GM23248 (cell line): ENCODE data around the gene CALML3. TPM values are rescaled to one million over a fixed set of nuclear protein-coding genes. Genes with fewer than 3 reads are reported as not detected.

ENCODE experiments used
- DNase-seq: peaks from one replicate; pipeline ENCODE4 v3.0.0-alpha.2; 2015
- H2AFZ ChIP-seq: fragments of 200-600 bp; sonication (generic); 2 replicates; pipeline ENCODE4 v1.6.1; 2016; ENCODE audit warnings: antibody characterized with exemption
- H3F3A ChIP-seq: fragments of 200-600 bp; sonication (generic); 2 replicates; pipeline ENCODE4 v1.6.1; 2016; ENCODE audit warnings: mild to moderate bottlenecking, antibody characterized with exemption, mixed run types; ENCODE audit not compliant: insufficient read depth
- H3K27ac ChIP-seq: fragments of 200-600 bp; sonication (generic); 2 replicates; pipeline ENCODE4 v1.5.1; 2016; ENCODE audit warnings: mild to moderate bottlenecking
- H3K27me3 ChIP-seq: fragments of 200-600 bp; sonication (generic); replicated peaks from 2 replicates; pipeline ENCODE4 v1.6.1; 2016; ENCODE audit warnings: mild to moderate bottlenecking; ENCODE audit not compliant: insufficient read depth
- H3K36me3 ChIP-seq: fragments of 200-600 bp; sonication (generic); 2 replicates; pipeline ENCODE4 v1.6.1; 2016; ENCODE audit warnings: low read depth, mild to moderate bottlenecking
- H3K4me1 ChIP-seq: fragments of 200-600 bp; sonication (generic); 2 replicates; pipeline ENCODE4 v1.6.1; 2016; ENCODE audit warnings: mild to moderate bottlenecking; ENCODE audit not compliant: insufficient read depth
- H3K4me2 ChIP-seq: fragments of 200-600 bp; sonication (generic); one replicate; pipeline ENCODE4 v1.6.1; 2016; ENCODE audit warnings: mild to moderate bottlenecking; ENCODE audit not compliant: unreplicated experiment
- H3K4me3 ChIP-seq: fragments of 200-600 bp; sonication (generic); 2 replicates; pipeline ENCODE4 v1.5.1; 2016; ENCODE audit warnings: mild to moderate bottlenecking
- H3K79me2 ChIP-seq: fragments of 200-600 bp; sonication (generic); 2 replicates; pipeline ENCODE4 v1.6.1; 2016; ENCODE audit warnings: mild to moderate bottlenecking; ENCODE audit not compliant: insufficient read depth
- H3K9ac ChIP-seq: fragments of 200-600 bp; sonication (generic); 2 replicates; pipeline ENCODE4 v1.6.1; 2016; ENCODE audit warnings: mild to moderate bottlenecking
- H3K9me2 ChIP-seq: fragments of 200-600 bp; sonication (generic); 2 replicates; pipeline ENCODE4 v1.6.1; 2016; ENCODE audit warnings: mixed run types, mild to moderate bottlenecking, moderate library complexity; ENCODE audit not compliant: insufficient read depth
- H3K9me3 ChIP-seq: fragments of 200-600 bp; sonication (generic); one replicate; pipeline ENCODE4 v1.6.1; 2017; ENCODE audit warnings: low read depth
- H4K20me1 ChIP-seq: fragments of 200-600 bp; sonication (generic); 2 replicates; pipeline ENCODE4 v1.6.0; 2016; ENCODE audit not compliant: insufficient read depth
- EZH2 ChIP-seq: fragments of 200-600 bp; sonication (generic); IDR thresholded peaks from 2 replicates; pipeline ENCODE4 v1.6.1; 2018; ENCODE audit warnings: antibody characterized with exemption, mild to moderate bottlenecking; ENCODE audit not compliant: insufficient read depth, poor library complexity, severe bottlenecking
- EZH2phosphoT487 ChIP-seq: fragments of 200-600 bp; sonication (generic); IDR thresholded peaks from 2 replicates; pipeline ENCODE4 v1.6.1; 2018; ENCODE audit warnings: antibody characterized with exemption, moderate library complexity, mild to moderate bottlenecking, low read depth; ENCODE audit not compliant: insufficient read depth
- WGBS, 2 experiments: methylation state at CpG; one replicate each; pipeline ENCODE4 v1.1.6; 2015 to 2017; ENCODE audit warnings: low lambda C conversion rate in 2 of 2, low coverage in 1 of 2; ENCODE audit errors: missing lambda C conversion rate in 2 of 2; 5-methylcytosine and 5-hydroxymethylcytosine counted together
- in situ Hi-C: fragments of 300-500 bp; cut with MboI; formaldehyde crosslinking; loops from 2 replicates; pipeline ENCODE4 v1.15.0; 2020
- polyA plus RNA-seq: library from polyadenylated mRNA; unstranded; fragments of >200 nt; fragmentation: Nextera tagmentation; extraction: Ambion mirVana; gene quantifications from 2 replicates; pipeline ENCODE4 v1.2.1, GENCODE V29; 2016
- total RNA-seq: library from RNA; depleted of rRNA; stranded (reverse); fragments of >200 nt; shearing (Covaris generic); gene quantifications from 2 replicates; pipeline ENCODE4 v1.2.3, GENCODE V29; 2014

CALML3 gene
- total and polyA plus RNA-seq, 2 experiments from 2014 or later, result not detected

DNA sequence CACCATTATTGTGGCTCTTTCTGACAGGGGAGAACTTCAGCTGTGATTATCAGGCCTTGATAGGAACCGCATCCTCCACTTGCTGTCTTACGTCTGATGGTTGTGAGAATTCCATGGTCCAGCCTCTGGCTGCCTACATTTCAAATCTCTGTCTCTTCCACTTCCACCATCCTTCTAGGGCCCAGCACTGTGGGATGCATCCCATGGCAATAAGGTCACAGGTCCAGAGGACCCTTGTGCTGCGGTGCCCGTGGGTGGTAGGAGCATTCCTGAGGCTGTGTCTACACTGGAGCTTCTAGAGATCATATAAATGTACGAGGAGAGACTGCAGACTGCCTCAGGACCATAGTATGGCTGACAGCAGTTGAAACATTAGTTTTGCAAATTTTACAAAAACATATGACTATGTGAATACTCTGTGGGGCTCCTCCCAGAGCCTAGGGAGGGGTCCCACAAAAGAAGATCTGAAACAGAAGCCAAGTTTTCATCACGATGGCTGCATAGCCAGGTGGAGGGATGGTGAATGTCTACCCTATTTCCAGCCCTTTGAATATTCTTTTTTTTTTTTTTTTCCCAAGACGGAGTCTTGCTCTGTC, 11.8 kb downstream of the CALML3 start:
- Histone ChIP-seq H3K27me3 (no peaks in the 10 kb centered on the region), H3K36me3 (no peaks in the 10 kb centered on the region), H3K27ac (no peak overlapping the region), H3K79me2 (no peaks in the 10 kb centered on the region), H4K20me1 (no peaks in the 10 kb centered on the region), H3K9ac (no peak overlapping the region), H3K4me1 (peaks cover 8% of the 10 kb centered on the region), H3F3A (0 out of 2 replicates have a peak, but pooled peaks cover 8% of the 10 kb centered on the region), H3K4me3 (no peak overlapping the region), H3K9me3 (no peaks in the 10 kb centered on the region), H2AFZ (no peak overlapping the region), H3K9me2 (no peaks in the 10 kb centered on the region), H3K4me2 (no peak overlapping the region)
- in situ Hi-C loops, result no loop called here
- no peak for DNase-seq
- no peak for TF ChIP-seq EZH2
- no peak for TF ChIP-seq EZH2phosphoT487
- WGBS, 2 experiments, result 77% methylated on average over 6 to 7 of the region's 7 CpGs

DNA sequence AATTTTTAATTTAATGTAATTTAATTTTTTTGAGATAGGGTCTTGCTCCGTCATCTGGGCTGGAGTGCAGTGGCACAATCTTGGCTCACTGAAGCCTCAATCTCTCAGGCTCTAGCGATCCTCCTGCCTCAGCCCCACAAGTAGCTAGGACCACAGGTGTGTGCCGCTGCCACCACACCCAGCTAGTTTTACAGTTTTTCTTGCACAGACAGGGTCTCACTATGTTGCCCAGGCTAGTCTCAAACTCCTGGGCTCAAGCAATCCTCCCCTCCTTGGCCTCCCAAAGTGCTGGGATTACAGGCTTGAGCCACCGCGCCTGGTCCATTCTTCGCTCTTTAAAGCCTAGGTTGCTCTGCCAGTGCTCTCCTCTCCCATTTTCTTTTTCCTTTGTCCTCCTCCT, 12.9 kb downstream of the CALML3 start:
- H3K36me3 ChIP-seq, result no peaks in the 10 kb centered on the region

DNA sequence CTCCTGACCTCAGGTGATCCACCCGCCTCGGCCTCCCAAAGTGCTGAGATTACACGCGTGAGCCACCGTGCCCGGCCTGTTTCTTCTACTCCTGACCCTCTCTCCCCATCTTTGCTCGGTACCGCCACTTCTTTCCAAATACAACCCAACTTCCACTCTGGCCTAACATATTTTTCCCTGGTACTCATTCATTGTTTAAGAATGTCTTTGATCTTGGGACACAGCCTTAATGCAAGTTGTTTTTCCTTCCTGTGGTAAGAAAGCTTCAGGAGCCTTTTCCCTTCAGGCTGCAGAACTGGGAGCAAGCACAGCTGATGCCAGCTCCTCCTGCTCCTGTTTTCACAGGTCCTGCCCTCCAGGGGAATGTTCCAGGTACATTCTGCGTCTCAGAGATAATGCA, 13.7 kb downstream of the CALML3 start:
- Histone ChIP-seq H2AFZ (no peak overlapping the region), H3K4me1 (peaks cover 8% of the 10 kb centered on the region), H3K27me3 (no peaks in the 10 kb centered on the region), H3K9ac (no peak overlapping the region), H3K27ac (no peak overlapping the region), H3K9me2 (no peaks in the 10 kb centered on the region), H3K9me3 (no peaks in the 10 kb centered on the region), H3F3A (0 out of 2 replicates have a peak, but pooled peaks cover 8% of the 10 kb centered on the region), H4K20me1 (no peaks in the 10 kb centered on the region), H3K79me2 (no peaks in the 10 kb centered on the region), H3K4me2 (no peak overlapping the region), H3K4me3 (no peak overlapping the region), H3K36me3 (no peaks in the 10 kb centered on the region)
- no peak for TF ChIP-seq EZH2phosphoT487
- no peak for TF ChIP-seq EZH2
- in situ Hi-C loops, result no loop called here
- DNase-seq, result peak; percentile 48
- WGBS, 2 experiments, result 87 to 91% methylated on average over 9 of the region's 9 CpGs

More for the DNA sequence above, 12.9 kb downstream of the CALML3 start:
- WGBS, 2 experiments, result 77 to 83% methylated on average over 6 of the region's 6 CpGs
- no peaks in the 10 kb centered on the region for H3K9me2 ChIP-seq
- H2AFZ ChIP-seq, result no peak overlapping the region
- no peak for TF ChIP-seq EZH2
- no peak for TF ChIP-seq EZH2phosphoT487
- in situ Hi-C loops, result no loop called here
- no peak for DNase-seq
- H3K27ac ChIP-seq, result no peak overlapping the region
- H4K20me1 ChIP-seq, result no peaks in the 10 kb centered on the region
- H3K79me2 ChIP-seq, result no peaks in the 10 kb centered on the region
- peaks cover 8% of the 10 kb centered on the region for H3K4me1 ChIP-seq
- H3K9ac ChIP-seq, result no peak overlapping the region
- no peak overlapping the region for H3K4me2 ChIP-seq
- H3K27me3 ChIP-seq, result no peaks in the 10 kb centered on the region
- 0 out of 2 replicates have a peak, but pooled peaks cover 8% of the 10 kb centered on the region for H3F3A ChIP-seq
- H3K4me3 ChIP-seq, result no peak overlapping the region
- no peaks in the 10 kb centered on the region for H3K9me3 ChIP-seq

DNA sequence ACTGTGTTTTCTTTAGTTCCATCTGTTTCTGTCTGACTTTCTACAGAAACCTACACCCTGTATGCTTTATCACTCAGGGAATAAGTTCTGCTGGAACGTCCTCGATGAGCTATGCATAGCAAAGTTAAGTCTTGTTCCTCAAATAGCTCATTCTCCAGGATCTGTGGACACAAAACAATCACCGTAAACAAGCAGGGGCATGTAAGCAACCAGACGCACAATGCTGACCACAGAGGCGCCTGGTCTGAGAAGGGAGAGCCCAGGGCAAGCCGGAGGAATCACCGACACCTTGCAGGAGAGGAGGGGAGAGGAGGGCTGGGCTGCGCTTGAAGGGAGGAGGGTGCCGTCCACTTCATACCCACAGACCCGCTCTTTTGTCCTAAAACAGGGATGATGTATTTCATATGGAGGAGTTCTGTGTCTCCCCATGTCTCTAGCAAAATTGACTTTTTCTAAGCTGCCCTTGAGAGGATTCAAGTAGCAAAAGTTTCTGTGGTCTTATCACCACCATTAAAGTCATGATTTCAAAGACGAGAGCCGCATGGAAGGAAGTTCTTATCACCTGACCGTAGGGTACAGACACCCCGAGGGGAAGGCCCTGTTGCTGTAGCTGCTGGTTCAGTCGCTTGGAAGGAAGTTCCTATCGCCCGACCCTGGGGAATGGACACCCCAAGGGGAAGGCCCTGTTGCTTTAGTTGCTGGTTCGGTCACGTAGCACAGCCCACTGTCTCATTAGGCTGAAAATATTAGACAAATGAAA, 14.3 kb downstream of the CALML3 start:
- Histone ChIP-seq H4K20me1 (no peaks in the 10 kb centered on the region), H3K4me2 (no peak overlapping the region), H3K9me3 (no peaks in the 10 kb centered on the region), H3K4me1 (peaks cover 8% of the 10 kb centered on the region), H3K27me3 (no peaks in the 10 kb centered on the region), H3K9ac (no peak overlapping the region), H3F3A (0 out of 2 replicates have a peak, but pooled peaks cover 8% of the 10 kb centered on the region), H3K4me3 (no peak overlapping the region), H3K36me3 (no peaks in the 10 kb centered on the region), H3K9me2 (no peaks in the 10 kb centered on the region), H3K27ac (no peak overlapping the region), H3K79me2 (no peaks in the 10 kb centered on the region), H2AFZ (no peak overlapping the region)
- 94 to 96% methylated on average over 19 of the region's 19 CpGs for WGBS, 2 experiments
- in situ Hi-C loops, result no loop called here
- DNase-seq, result no peak
- TF ChIP-seq EZH2 (no peak), EZH2phosphoT487 (no peak)
